K562 (cell line): ENCODE data around the gene NPB. TPM values are rescaled to one million over a fixed set of nuclear protein-coding genes. Genes with fewer than 3 reads are reported as not detected.

Source experiments
- CEBPZ ChIP-seq: fragments of 150-350 bp; IDR thresholded peaks from 2 replicates; pipeline ENCODE4 v1.6.1; 2014; ENCODE audit warnings: low read depth, mild to moderate bottlenecking, low read length, borderline replicate concordance
- FOS ChIP-seq: IDR thresholded peaks from 3 replicates; pipeline ENCODE4 v1.6.1; 2011; ENCODE audit not compliant: insufficient read length; ENCODE audit errors: extremely low read depth
- LCOR ChIP-seq: sonication (generic); formaldehyde crosslinking; IDR thresholded peaks from 2 replicates; pipeline ENCODE4 v1.8.0; 2022; ENCODE audit warnings: mild to moderate bottlenecking, missing genetic modification reagents
- PBX2 ChIP-seq, 2 experiments: IDR thresholded peaks in 1 of 2; conservative IDR thresholded peaks in 1 of 2; 2 replicates each; pipeline ENCODE4 v1.6.1; 2016; ENCODE audit warnings: low read depth in 2 of 2, mild to moderate bottlenecking in 1 of 2, missing compliant biosample characterization in 1 of 2, missing genetic modification characterization in 1 of 2, moderate library complexity in 1 of 2
- RBM14 ChIP-seq: fragments of 200-400 bp; formaldehyde crosslinking; IDR thresholded peaks from 2 replicates; pipeline ENCODE4 v1.6.1; 2018; ENCODE audit warnings: low read depth, mild to moderate bottlenecking, low read length, moderate library complexity, borderline replicate concordance; ENCODE audit not compliant: insufficient read depth
- RBM39 ChIP-seq: fragments of 200-400 bp; formaldehyde crosslinking; optimal IDR thresholded peaks from 2 replicates; pipeline ENCODE3; 2018; ENCODE audit warnings: low read depth, low read length
- SP1 ChIP-seq: sonication (generic); formaldehyde crosslinking; IDR thresholded peaks from 2 replicates; pipeline ENCODE4 v1.8.1; 2022; ENCODE audit warnings: mild to moderate bottlenecking, missing genetic modification reagents
- ZBTB26 ChIP-seq: fragments of 450-650 bp; formaldehyde crosslinking; IDR thresholded peaks from 2 replicates; pipeline ENCODE4 v1.4.0; 2022; ENCODE audit warnings: missing genetic modification characterization
- ZNF124 ChIP-seq: sonication (generic); formaldehyde crosslinking; IDR thresholded peaks from 2 replicates; pipeline ENCODE4 v1.8.1; 2022; ENCODE audit warnings: missing genetic modification reagents
- polyA plus RNA-seq, 8 experiments: library from polyadenylated mRNA; depleted of rRNA in 4 of 8; stranded (reverse) in 5 of 8; unstranded in 3 of 8; fragments of >200 nt; fragmentation: Nextera tagmentation in 2 of 8; fragmentation: Illumina TruSeq in 1 of 8; extraction: Ambion mirVana in 2 of 8; extraction: Trizol in 1 of 8; gene quantifications; 2 replicates each; pipeline versions ENCODE4 v1.2.1 to v1.2.3, GENCODE V29; 2011 to 2014; ENCODE audit warnings: inconsistent platforms in 1 of 8, missing spikeins in 1 of 8
- total RNA-seq, 7 experiments: library from RNA; depleted of rRNA in 6 of 7; stranded (reverse); fragments of >200 nt in 6 of 7; fragmentation: Illumina TruSeq in 2 of 7; extraction: Trizol in 2 of 7; gene quantifications; 2 replicates each; pipeline versions ENCODE4 v1.2.1 to v1.2.3, GENCODE V29; 2011 to 2021; ENCODE audit warnings: low replicate concordance in 1 of 7
- TF ChIP-seq, protein P1 (sequence below): fragments of 200-800 bp; sonication (Bioruptor generic); IDR thresholded peaks from 2 replicates; pipeline ENCODE4 v1.6.1; 2016; ENCODE audit warnings: missing genetic modification characterization, missing compliant biosample characterization

The NPB gene
- total and polyA plus RNA-seq, 9 of the 15 experiments (the other 6 are each of a cell fraction or from before 2014, with no cell fraction given): 0.03 to 0.61 (median 0.14) TPM; not detected in 2

DNA sequence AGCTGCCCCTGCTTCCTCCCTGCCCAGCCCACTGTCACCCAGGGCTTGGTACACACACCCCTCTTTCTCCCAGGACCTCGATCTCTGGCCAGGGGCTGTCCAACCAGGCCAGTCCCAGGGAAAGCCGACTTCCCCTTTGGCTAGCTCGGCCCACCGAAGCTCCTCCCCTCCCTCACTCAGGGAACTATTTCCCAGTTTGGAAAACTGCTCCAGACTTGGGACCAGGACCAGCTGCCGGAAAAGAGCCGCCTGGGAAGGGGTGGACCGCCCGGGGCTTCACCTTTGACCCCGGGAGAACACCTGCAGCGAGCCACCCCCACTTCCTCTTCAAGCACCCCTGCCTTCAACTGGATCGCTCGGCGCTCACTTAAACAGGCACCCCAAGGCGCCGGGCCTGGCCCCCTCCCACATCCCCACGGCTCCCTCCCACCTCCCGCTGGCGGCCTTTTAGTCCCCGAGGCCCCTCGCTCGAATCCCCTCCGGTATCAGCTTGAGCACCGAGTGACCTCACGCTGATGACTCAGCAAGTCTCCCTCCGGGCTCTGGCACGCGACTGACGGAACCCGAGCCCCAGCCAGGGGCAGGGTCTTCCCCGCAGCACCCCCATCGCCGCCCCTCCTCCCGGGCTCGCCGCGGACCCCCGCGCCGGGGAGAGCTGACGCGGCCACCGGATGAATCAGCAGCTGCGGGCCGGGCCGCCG lies 24.6 kb downstream of the NPB start (continued):
- TF ChIP-seq ZBTB26 (CRISPR knock-in tag) (no peak), PBX2 (CRISPR knock-in tag; IDR thresholded peaks at IDR 0.05; ENCODE audit: low read depth) (no peak), PBX2 (tag; conservative IDR thresholded peaks at IDR 0.05; ENCODE audit: low read depth) (no peak), LCOR (no peak), RBM14 (no peak), FOS (no peak), SP1 (CRISPR knock-in tag) (no peak; the same call in 1 of the 2 replicates), CEBPZ (no peak), RBM39 (no peak), ZNF124 (CRISPR knock-in tag) (no peak)
- TF ChIP-seq, protein P1, sequence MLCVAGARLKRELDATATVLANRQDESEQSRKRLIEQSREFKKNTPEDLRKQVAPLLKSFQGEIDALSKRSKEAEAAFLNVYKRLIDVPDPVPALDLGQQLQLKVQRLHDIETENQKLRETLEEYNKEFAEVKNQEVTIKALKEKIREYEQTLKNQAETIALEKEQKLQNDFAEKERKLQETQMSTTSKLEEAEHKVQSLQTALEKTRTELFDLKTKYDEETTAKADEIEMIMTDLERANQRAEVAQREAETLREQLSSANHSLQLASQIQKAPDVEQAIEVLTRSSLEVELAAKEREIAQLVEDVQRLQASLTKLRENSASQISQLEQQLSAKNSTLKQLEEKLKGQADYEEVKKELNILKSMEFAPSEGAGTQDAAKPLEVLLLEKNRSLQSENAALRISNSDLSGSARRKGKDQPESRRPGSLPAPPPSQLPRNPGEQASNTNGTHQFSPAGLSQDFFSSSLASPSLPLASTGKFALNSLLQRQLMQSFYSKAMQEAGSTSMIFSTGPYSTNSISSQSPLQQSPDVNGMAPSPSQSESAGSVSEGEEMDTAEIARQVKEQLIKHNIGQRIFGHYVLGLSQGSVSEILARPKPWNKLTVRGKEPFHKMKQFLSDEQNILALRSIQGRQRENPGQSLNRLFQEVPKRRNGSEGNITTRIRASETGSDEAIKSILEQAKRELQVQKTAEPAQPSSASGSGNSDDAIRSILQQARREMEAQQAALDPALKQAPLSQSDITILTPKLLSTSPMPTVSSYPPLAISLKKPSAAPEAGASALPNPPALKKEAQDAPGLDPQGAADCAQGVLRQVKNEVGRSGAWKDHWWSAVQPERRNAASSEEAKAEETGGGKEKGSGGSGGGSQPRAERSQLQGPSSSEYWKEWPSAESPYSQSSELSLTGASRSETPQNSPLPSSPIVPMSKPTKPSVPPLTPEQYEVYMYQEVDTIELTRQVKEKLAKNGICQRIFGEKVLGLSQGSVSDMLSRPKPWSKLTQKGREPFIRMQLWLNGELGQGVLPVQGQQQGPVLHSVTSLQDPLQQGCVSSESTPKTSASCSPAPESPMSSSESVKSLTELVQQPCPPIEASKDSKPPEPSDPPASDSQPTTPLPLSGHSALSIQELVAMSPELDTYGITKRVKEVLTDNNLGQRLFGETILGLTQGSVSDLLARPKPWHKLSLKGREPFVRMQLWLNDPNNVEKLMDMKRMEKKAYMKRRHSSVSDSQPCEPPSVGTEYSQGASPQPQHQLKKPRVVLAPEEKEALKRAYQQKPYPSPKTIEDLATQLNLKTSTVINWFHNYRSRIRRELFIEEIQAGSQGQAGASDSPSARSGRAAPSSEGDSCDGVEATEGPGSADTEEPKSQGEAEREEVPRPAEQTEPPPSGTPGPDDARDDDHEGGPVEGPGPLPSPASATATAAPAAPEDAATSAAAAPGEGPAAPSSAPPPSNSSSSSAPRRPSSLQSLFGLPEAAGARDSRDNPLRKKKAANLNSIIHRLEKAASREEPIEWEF: no peak
